ENCODE measurements around the gene AQP12A.
"Not testable (repeated sequence)": the region's sequence is repeated elsewhere in the genome, so short reads cannot be mapped to it uniquely, and the experiment has no call there.

Gene AQP12A, protein sequence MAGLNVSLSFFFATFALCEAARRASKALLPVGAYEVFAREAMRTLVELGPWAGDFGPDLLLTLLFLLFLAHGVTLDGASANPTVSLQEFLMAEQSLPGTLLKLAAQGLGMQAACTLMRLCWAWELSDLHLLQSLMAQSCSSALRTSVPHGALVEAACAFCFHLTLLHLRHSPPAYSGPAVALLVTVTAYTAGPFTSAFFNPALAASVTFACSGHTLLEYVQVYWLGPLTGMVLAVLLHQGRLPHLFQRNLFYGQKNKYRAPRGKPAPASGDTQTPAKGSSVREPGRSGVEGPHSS

DNA sequence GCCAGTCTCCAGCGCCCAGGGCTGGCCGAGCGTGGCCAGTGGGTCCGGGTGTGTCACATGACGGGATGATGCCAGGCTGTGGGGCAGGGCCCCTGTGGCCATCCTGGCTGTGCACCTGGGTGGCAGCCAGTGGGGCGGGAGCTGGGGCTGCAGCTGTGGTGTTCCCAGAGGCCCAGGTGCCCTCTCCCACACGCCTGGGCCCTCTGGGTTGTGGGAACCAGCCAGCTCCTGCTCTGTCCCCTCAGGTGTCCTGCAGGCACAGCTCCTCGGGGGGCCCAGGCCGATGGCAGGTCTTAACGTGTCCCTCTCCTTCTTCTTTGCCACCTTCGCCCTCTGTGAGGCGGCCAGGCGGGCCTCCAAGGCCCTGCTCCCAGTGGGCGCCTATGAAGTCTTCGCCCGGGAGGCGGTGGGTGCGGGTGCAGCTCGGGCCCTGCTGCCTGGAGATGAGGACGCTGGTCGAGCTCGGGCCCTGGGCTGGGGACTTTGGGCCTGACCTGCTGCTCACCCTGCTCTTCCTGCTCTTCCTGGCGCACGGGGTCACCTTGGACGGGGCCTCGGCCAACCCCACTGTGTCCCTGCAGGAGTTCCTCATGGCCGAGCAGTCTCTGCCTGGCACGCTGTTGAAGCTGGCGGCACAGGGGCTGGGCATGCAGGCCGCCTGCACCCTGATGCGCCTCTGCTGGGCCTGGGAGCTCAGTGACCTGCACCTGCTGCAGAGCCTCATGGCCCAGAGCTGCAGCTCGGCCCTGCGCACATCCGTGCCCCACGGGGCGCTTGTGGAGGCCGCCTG lies at the start of gene AQP12A:
TSS of gene AQP12A (plus strand) at position 236 of the 790 bp plus-strand sequence. CDS start at position 284, 48 bp downstream.
- DNase-seq (ENCODE audit: low read depth, low spot score) = not testable (repeated sequence)

DNA sequence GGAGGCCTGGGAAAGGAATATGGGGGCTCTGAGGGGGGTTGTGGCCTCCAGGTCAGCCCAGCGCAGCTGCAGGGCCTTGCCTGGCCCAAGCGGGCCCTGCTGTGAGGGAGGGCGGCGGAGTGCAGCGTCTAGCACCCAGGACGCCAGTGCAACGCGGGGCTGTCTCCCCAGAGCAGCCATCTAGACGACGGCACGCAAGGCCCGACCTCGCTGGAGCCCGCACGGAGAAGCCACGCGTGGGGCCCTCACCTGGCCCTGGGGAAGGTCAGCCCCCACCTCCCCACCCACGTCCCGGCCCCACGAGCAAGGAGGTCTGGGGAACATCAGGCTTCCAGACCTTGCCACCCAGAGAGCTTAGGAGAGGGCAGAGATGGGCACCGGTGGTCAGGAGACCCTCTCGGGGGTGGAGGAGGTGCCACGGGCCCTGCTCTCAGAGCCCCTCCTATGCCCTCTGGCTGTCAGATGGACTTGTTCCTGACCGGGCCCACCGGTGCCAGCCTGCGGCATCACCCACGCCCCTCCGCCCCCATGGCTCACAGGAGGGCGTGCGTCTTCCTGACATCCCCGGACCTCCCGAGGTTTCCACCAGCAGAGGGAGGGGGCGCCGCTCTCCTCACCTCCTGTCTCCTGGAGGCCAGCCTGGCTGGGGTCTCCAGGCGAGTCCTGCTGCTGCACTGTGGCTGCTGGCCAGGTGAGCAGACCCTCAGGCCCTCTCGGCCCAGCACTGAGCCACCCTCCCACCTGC lies 49.4 kb upstream of the AQP12A start:
- DNase-seq (ENCODE audit: low read depth, low spot score) = no peak

DNA sequence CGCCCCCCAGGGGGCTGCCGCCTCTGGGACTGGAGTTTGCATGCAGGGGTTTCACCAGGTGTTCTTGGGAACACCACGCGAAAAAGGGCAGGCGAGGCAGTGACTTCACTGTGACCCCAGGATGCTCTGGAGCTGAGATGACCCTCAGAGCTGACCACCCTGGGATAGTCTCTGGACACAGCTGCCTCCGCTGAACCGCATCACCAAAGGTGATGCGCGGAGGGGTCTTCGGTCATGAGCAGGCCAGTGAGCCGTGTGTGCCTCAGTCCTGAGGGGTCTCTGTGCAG lies 48.9 kb upstream of the AQP12A start:
- no peak for DNase-seq (ENCODE audit: low read depth, low spot score)

DNA sequence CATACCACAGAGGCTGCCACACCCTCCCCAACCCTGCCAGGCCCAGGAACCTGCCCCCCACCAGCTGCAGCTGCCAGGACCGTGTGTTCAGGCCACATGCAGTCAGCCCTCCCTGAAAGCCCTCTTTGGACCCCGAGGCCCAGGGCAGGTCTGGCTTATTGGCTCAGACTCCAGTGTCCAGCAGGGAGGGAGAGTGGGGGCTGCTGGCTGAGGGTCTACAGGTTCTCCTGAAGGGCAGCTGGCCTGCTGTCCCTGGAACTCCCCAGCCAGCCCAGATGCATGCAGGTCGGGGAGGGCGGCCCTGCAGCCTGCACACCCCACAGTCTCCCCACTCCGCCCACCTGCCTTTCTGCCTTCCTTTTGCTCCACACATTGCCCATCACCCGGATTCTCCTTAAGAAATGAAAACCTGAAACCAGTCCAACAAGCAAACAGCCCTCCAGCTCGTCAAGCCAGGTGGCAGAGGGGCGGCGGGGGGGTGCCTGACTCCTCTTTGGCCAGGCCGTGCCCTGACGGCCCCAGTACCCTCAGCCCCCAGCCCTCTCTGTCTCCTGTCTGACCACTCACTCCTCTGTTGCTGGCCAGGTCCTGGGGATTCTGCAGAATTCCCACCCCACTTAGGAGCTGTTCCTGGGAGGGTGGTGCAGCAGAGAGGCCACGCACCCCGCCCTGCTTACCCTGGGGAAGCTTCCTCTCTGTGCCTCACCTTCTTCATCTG lies 48.4 kb upstream of the AQP12A start:
- DNase-seq (ENCODE audit: low read depth, low spot score) = no peak

DNA sequence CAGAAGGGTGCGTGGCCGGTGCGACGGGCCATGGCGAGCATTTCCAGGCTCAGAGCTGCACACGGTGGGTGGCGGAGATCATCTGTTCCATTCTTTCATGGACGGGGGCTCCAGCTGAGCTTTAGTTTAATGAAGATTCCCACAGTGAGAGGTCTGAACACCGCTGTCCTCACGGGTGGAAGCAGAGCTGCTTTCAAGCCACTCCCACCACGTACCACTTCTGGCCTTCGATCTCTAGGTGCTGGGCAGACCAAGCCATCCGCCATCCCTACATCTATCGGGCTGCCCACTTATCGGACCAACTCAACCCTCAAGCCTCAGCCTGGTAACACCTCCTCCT lies 47.9 kb upstream of the AQP12A start:
- DNase-seq (ENCODE audit: low read depth, low spot score) = no peak

DNA sequence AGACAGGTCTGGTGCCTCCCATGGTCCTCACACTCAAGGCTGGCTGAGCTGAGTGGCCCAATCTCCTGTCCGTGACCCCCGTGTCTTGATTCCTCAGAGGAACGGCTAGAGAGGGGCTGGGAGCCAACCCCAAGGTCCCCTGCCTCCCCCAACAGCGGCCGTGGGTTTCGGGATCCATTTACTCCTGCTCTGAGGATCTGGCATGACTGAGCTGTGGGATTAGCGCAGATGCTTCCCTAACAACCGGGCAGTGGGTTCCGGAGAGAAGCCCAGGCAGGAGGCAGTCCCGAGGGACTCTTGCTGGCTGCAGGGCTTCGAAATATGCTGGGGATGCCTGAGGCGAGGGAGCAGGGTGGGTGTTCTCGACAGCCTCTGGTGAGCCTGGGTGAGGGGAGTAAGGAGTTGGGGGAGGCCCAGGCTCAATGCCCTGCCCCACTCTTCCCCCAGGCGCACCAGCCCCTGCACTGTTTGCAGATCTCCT lies 47.5 kb upstream of the AQP12A start:
- no peak for DNase-seq (ENCODE audit: low read depth, low spot score)

DNA sequence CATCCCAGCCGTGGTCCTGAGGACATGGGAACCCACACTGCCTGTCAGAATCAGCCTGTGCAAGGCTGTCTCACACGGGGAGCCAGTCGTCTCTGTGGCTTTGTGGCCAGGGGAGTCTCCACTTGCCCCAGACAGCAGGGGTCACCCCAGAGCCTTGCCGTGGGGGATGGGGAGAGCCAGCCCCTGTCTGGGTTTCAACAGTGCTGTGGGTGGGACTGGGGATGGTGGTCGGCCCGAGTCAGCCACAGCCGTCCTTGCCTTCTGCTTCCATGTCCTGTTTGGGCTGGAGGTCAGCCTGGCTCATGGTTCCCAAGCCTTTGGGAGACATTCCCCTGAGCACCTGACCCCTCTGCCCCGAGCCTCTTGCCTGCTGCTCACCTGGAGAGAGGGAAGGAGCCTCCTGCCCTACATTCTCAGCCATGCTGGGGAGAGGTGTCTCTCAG lies 46.8 kb upstream of the AQP12A start:
- DNase-seq (ENCODE audit: low read depth, low spot score) = no peak

DNA sequence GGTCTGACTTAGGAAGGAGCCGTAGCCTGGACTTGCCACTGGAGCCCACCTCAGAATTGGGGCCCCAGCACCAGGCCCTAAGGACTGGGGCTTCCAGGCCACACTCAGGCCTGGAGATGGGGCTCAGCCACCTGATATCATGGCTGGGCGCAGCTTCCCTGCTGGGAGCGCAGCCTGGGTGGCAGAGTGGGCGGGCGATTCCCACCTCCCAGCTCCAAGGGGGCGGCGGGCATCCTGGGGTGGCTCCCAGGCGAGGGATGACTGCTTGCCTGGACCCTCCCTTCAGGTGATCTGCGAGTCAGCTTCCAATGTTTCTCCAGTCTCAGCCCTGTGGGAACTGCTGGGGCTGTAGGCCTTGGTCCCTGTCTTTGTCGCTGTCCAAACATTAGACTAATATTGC lies 46.3 kb upstream of the AQP12A start:
- no peak for DNase-seq (ENCODE audit: low read depth, low spot score)

DNA sequence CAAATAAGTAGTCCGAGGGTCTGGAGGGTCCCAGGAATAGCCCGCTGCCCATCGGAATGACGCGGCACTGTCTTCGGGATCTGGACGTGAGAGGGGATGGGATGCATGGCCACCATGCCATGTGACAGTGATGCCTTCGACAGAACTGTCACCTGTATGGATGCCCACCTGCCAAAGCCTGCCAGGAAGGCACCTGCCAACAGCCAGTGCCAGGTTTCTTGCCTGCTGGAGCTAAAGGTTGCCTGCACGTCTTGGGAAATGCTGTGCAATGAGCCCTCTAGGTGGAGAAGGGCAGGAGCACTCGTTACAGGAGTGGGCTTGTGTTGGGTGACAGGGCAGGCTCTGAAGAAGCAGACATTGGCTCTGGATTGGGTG lies 45.9 kb upstream of the AQP12A start:
- DNase-seq (ENCODE audit: low read depth, low spot score) = no peak

DNA sequence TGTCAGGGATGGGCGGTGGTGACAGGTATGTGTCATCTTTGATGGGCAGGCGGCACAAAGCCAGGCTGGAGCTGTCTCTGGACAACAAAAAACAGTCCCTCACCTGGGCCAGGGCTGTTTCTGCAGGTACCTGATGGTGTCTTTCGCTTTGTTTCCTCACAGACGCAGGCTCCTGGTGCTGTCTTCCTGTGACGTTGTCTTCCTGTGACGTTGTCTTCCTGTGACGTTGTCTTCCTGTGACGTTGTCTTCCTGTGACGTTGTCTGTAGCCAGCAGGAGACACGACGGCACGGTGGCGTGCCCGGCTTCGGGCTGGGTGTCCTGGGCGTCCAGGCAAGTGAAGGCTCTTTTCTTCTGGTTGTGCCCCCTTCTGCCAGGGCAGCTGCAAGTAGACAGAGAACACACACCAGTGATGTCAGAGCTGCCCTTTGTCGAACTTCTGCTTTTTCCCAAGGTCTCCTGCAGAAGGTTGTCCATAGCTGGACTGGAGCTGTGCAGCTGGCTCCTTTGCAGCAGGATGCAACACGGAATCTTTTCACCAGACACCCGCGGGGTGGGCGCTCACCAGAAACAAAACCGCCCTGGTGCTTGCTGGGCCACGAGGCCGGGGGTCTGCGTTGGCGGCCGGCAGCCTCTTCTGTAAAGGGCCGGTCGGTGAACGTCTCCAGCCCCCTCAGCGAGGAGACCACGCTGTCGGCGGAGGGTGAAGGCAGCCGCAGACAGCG lies 45.3 kb upstream of the AQP12A start:
- no peak for DNase-seq (ENCODE audit: low read depth, low spot score)

DNA sequence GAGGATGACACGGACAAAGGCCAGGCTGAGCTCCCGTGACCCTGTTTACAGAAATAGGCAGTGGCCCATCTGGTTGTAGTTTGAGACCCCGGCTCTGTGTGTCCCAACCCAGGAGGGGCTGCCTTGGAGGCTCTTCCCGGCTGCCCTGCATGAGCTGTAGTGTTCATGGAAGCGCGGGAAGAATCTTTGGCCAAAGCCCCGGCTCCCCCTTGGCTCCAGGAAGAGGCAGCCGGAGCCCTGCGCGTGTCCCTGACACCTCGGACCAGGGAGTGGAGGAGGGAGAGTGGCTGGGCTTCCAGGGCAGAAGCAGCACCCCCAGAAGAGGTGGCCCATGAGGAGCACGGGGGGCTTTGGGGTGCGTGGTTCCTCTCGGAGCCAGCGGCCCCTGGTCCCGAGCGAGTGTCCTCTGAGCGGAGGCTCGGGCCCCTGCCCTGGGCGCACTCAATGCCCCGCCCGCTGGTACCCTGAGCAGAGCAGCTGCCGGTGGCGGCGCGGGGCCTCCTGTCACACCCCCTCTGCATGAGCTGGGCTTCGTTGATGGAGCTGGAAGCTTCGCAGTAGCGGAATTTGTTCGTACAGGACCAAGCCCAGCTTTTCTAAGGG lies 44.7 kb upstream of the AQP12A start:
- no peak for DNase-seq (ENCODE audit: low read depth, low spot score)

DNA sequence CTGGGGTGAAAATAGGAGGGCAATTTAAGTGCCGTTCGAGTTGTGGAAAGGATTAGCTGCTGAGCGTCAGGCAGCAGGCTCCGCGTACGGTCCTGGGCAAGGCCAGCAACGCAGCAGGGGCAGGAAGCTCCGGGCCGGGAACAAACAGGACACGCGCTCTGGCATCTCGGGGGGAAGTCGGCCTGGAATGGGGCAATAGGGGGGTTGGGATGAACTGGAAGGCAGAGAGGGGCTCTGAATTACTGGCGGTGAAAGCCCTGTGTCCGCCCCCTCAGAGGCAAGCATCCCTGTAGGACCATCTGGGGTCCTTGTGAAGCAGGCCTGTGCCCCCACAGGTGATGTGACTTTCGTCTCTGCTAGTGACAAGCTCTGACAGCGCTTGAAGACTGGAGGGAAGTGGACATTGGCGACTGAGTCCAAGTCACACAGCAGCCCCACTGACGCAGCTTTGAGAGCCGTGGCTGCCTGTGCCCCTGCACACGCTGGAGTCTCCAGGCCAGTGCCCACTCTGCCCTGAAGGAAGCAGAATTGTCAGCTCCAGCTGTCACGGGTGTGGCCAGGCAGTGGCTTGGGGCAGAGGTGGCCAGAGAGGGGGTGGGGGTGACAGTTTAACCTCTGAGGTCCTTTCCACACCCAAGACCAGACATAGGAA lies 44.0 kb upstream of the AQP12A start:
- DNase-seq (ENCODE audit: low read depth, low spot score) = no peak

DNA sequence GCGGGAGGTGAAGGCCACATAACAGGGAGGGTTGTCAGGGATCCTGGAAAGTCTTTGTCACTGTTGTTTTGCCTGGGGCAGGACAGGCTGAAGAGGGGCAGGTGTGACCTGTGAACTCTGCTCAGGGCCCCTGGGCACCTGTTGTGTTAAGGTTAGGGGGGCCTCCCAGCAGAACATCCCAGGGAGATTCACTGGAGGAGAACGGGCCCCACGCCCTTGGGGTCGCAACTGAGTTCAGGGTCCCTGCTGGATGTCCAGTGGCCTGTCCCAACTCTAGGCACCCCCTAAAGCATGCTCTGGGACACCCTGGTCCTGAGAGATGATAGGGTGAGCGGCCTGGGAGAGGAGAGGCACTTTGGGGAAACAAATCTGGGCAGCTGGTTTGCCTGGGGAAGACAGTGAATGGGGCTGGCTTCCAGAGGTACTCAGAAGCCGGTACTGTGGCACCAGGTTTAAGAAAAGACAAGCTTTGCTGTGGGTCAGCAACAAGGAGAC lies 43.5 kb upstream of the AQP12A start:
- no peak for DNase-seq (ENCODE audit: low read depth, low spot score)

DNA sequence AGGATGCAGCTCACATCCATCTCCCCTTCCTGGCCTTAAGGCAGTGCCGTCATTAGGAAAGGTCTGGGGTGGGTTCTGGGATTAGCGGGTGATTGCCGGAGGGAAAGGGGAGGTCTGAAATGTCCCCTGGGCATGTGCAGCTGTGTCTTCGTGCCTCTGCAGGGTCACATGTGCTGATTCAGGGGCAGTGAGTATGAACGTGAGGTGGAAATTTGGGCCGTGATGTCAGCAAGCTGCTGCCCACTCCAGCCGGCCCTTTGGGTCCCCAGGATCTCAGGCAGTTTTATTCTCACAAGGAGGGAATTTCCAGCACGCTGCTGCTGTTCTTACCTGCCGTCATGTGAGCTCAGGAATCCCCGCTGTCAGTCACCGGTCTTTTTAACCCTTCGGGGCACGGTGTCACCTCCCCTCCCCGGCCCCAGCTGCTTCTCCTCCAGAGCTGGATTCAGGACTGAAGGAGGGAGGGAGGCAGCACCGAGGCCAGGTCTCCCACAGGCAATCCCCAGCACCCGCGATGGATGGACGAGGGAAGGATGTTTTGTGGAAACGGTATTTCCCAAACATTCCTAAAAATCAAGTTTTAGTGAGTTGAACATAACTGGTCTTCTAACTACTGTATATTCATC lies 42.9 kb upstream of the AQP12A start:
- no peak for DNase-seq (ENCODE audit: low read depth, low spot score)

DNA sequence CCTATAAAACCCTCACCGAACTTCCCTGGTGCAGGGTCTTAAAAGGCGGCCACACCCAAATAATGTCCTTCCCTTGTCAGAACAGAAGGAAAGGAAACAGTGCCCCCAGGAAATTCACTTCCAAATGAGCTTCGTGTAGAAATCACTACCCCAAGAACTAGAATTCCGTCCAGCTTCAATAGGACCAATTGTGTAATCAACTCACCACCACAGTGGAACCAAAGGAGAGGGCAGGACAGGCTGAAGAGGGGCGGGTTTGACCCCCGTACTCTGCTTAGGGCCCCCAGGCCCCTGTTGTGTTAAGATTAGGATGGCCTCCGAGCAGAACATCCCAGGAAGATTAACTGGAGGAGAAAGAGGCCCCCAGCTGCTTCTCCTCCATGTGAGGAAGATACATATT lies 42.3 kb upstream of the AQP12A start:
- no peak for DNase-seq (ENCODE audit: low read depth, low spot score)

DNA sequence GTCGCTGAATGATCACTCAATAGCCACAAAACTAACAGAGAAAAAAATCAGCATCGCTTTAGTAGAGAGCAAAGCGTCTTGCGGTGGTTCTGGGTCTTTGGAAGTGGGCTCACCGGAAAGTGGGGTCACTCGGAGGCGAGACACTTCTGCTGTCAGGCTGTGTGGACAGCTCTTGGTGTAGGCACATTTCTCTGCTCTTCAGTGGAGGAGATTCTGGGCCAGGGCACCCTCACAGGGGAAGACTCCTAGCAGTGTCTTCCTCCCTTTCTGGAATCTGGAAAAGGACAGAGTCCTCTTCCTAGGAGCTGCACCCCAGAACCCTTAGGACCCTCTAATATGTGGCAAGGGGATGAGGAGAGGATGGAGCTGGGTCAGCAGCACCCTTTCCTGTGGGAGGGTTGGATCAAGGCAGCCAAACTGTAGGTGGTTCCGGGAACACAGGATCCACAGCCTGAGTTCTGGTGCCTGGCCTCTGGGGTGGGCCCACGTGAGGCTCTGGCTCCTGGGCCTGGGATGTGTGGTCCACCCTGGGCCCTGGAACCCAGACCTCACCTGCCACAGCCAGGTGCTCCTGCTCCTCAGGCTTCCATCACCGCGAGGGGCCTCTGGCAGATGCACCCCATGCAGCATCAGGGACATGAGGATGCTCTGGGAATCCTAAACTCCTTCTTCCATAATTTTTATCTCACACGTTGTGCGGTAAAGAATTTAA lies 41.3 kb upstream of the AQP12A start:
- no peak for DNase-seq (ENCODE audit: low read depth, low spot score)

DNA sequence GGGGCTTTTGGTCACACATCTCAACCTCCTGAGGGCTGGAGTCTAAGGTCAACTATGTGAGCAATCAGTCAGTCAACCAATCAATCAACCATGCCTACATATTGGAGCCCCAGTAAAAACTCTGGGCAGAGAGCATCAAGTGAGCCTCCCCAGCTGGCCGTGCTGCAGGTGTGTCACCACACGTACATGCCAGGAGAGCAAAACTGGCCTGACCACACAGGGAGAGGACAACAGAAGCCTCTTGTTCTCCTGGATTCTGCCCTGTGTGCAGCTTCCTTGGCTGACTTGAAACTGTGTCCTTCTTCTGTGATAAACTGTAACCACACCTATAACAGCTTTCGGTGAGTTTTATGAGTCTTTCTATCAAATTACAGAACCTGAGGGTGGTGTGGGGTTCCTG lies 40.5 kb upstream of the AQP12A start:
- no peak for DNase-seq (ENCODE audit: low read depth, low spot score)

DNA sequence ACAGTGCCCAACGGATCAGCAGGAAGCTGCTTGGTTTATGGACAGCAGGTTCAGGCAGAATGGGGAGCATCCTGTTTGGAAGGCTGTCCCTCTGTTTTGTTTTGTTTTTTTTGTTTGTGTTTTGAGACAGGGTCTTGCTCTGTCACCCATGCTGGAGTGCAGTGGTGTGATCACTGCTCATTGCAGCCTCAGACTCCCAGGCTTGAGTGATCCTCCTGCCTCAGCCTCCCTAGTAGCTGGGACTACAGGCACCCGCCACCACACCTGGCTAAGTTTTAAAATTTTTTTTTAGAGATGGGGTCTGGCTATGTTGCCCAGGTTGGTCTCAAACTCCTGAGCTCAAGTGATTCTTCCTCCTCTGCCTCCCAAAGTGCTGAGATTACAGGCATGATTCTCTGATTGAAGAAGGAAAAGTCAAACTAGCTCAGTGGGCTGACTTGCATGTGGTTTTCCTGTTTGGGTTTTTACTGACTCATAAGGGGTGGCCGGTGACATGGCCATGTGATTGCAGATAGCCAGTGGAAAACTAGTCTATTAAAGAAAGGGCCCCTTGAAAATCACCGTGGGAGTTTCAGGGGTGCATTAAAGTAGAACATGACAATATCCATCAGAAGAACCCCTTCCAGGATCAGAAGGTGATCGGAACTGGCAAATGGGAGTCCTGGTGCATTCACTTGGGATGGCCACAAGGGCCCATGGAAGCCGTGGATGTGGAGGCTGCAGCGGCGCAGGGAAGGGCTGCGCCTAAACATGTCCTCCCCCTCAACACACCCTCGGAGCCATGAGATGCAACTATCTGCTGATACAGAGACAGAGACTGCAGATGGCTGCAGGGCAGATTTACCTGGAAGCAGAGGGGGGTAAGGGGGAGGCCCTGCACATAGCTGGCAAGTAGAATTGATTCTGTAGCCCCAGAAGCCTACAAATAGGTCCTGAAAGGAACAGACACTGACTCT lies 35.5 kb upstream of the AQP12A start:
- no peak for DNase-seq (ENCODE audit: low read depth, low spot score)

Data from activated CD4-positive, CD25-positive, alpha-beta regulatory T cell treated with anti-CD3 and anti-CD28 coated beads, Interleukin-2, amount 50 U/mL, for 16 hours (primary cell).